SK-N-SH (cell line): ENCODE data around the gene CLEC16A. TPM values are rescaled to one million over a fixed set of nuclear protein-coding genes. Genes with fewer than 3 reads are reported as not detected.

ENCODE experiments used
- CTCF ChIA-PET: fragments of 300-600, 350-600 bp; formaldehyde crosslinking; extraction: SDS; loops from one replicate; lab custom pipeline; 2021; lab: Yijun Ruan, JAX
- POLR2A ChIA-PET: fragments of 350-600 bp; sonication (Branson Sonifier 250); formaldehyde crosslinking; extraction: SDS; loops from one replicate; lab custom pipeline; 2020; ENCODE audit warnings: antibody characterized with exemption, inconsistent platforms; lab: Yijun Ruan, JAX
- DNase-seq: peaks from one replicate; pipeline ENCODE4 v3.0.0; 2012
- H2AFZ ChIP-seq: fragments of 200-600 bp; sonication (generic); 2 replicates; pipeline ENCODE4 v1.8.1; 2016; ENCODE audit warnings: antibody characterized with exemption, mild to moderate bottlenecking, low read depth
- H3F3A ChIP-seq: fragments of 200-600 bp; sonication (generic); replicated peaks from 2 replicates; pipeline ENCODE3; 2016; ENCODE audit warnings: antibody characterized with exemption, mild to moderate bottlenecking; ENCODE audit not compliant: insufficient read depth
- H3K27ac ChIP-seq, 2 experiments: fragments of 200-500 bp in 1 of 2; fragments of 200-600 bp in 1 of 2; sonication (Bioruptor generic) in 1 of 2; sonication (generic), shearing (Covaris generic) in 1 of 2; 2 replicates each; pipeline versions ENCODE4 v1.5.1 to v1.6.1; 2014 to 2016; ENCODE audit warnings: low read depth in 2 of 2, inconsistent platforms in 1 of 2, low read length in 1 of 2, mild to moderate bottlenecking in 1 of 2, mixed read lengths in 1 of 2
- H3K27me3 ChIP-seq: fragments of 200-600 bp; sonication (generic), shearing (Covaris generic); 2 replicates; pipeline ENCODE4 v1.6.1; 2016; ENCODE audit warnings: mixed run types; ENCODE audit not compliant: insufficient read depth
- H3K36me3 ChIP-seq, 2 experiments: fragments of 200-500 bp in 1 of 2; fragments of 200-600 bp in 1 of 2; sonication (Bioruptor generic) in 1 of 2; sonication (generic) in 1 of 2; replicated peaks in 1 of 2; 2 replicates each; pipeline versions ENCODE3 to v1.5.1; 2014 to 2016; ENCODE audit warnings: low read length in 1 of 2, mild to moderate bottlenecking in 1 of 2; ENCODE audit not compliant: insufficient read depth in 2 of 2, control insufficient read depth in 1 of 2
- H3K4me1 ChIP-seq, 2 experiments: fragments of 200-500 bp in 1 of 2; fragments of 200-600 bp in 1 of 2; sonication (Bioruptor generic) in 1 of 2; sonication (generic), shearing (Covaris generic) in 1 of 2; 2 replicates each; pipeline versions ENCODE4 v1.5.1 to v1.6.1; 2014 to 2016; ENCODE audit warnings: low read depth in 1 of 2, low read length in 1 of 2, mixed run types in 1 of 2; ENCODE audit not compliant: insufficient read depth in 2 of 2, control insufficient read depth in 1 of 2
- H3K4me2 ChIP-seq: fragments of 200-600 bp; sonication (generic), shearing (Covaris generic); 2 replicates; pipeline ENCODE4 v1.6.1; 2017; ENCODE audit warnings: mixed run types
- H3K4me3 ChIP-seq, 2 experiments: fragments of 200-500 bp in 1 of 2; fragments of 200-600 bp in 1 of 2; sonication (Bioruptor generic) in 1 of 2; sonication (generic), shearing (Covaris generic) in 1 of 2; 2 replicates each; pipeline versions ENCODE4 v1.5.1 to v1.8.1; 2014 to 2016; ENCODE audit warnings: low read depth in 2 of 2, inconsistent platforms in 1 of 2, low read length in 1 of 2, mild to moderate bottlenecking in 1 of 2, mixed read lengths in 1 of 2, moderate library complexity in 1 of 2
- H3K79me2 ChIP-seq: fragments of 200-600 bp; sonication (generic); 2 replicates; pipeline ENCODE4 v1.8.1; 2017; ENCODE audit warnings: mild to moderate bottlenecking; ENCODE audit not compliant: insufficient read depth
- H3K9ac ChIP-seq: fragments of 200-600 bp; sonication (generic); 2 replicates; pipeline ENCODE4 v1.6.1; 2017; ENCODE audit warnings: mixed run types
- H3K9me2 ChIP-seq: fragments of 200-600 bp; sonication (generic); 2 replicates; pipeline ENCODE4 v1.6.1; 2017; ENCODE audit warnings: mixed run types
- H3K9me3 ChIP-seq: fragments of 200-600 bp; sonication (generic); 2 replicates; pipeline ENCODE4 v1.6.1; 2017; ENCODE audit warnings: mixed run types, mild to moderate bottlenecking, moderate library complexity
- H4K20me1 ChIP-seq: fragments of 200-600 bp; sonication (generic); 2 replicates; pipeline ENCODE4 v1.6.1; 2017; ENCODE audit warnings: mild to moderate bottlenecking, mixed run types; ENCODE audit not compliant: insufficient read depth
- CHD2 ChIP-seq: fragments of 150-350 bp; IDR thresholded peaks from 2 replicates; pipeline ENCODE4 v1.6.1; 2018; ENCODE audit warnings: low read length; ENCODE audit not compliant: partially characterized antibody
- EP300 ChIP-seq, 2 experiments: IDR thresholded peaks; 2 replicates each; pipeline versions ENCODE4 v1.4.0 to v1.6.1; 2012; ENCODE audit warnings: borderline replicate concordance in 1 of 2, low read depth in 1 of 2, low read length in 1 of 2
- EZH2phosphoT487 ChIP-seq: fragments of 200-600 bp; sonication (generic); IDR thresholded peaks from 2 replicates; pipeline ENCODE4 v1.6.1; 2017; ENCODE audit warnings: low read depth, mixed run types, mild to moderate bottlenecking, antibody characterized with exemption, moderate library complexity, borderline replicate concordance
- FOSL2 ChIP-seq: IDR thresholded peaks from 2 replicates; pipeline ENCODE4 v1.4.0; 2012; ENCODE audit warnings: low read depth, mild to moderate bottlenecking, moderate library complexity, borderline replicate concordance
- GABPA ChIP-seq: IDR thresholded peaks from 2 replicates; pipeline ENCODE4 v1.4.0; 2012; ENCODE audit warnings: low read depth, mild to moderate bottlenecking
- JUND ChIP-seq: IDR thresholded peaks from 2 replicates; pipeline ENCODE4 v1.4.0; 2012
- NFIC ChIP-seq: IDR thresholded peaks from 2 replicates; pipeline ENCODE4 v1.4.0; 2012; ENCODE audit warnings: borderline replicate concordance
- NRF1 ChIP-seq: IDR thresholded peaks from 2 replicates; pipeline ENCODE4 v1.6.1; 2012; ENCODE audit warnings: low read depth, mild to moderate bottlenecking, low read length
- RXRA ChIP-seq: IDR thresholded peaks from 2 replicates; pipeline ENCODE4 v1.4.0; 2012; ENCODE audit warnings: low read depth, mild to moderate bottlenecking, borderline replicate concordance
- TCF12 ChIP-seq: IDR thresholded peaks from 2 replicates; pipeline ENCODE4 v1.4.0; 2012
- WGBS: methylation state at CpG from one replicate; pipeline ENCODE4 v1.1.6; 2017; ENCODE audit warnings: low lambda C conversion rate; 5-methylcytosine and 5-hydroxymethylcytosine counted together
- polyA plus RNA-seq, 3 experiments: library from polyadenylated mRNA; depleted of rRNA; stranded (reverse); fragments of >200 nt; gene quantifications; 2 replicates each; pipeline ENCODE4 v1.2.3, GENCODE V29; 2012
- TF ChIP-seq, protein P1 (sequence below): IDR thresholded peaks from 2 replicates; pipeline ENCODE4 v1.4.0; 2012; ENCODE audit warnings: low read depth, borderline replicate concordance
- TF ChIP-seq, protein P2 (sequence below): fragments of 150-350 bp; IDR thresholded peaks from 2 replicates; pipeline ENCODE4 v1.6.1; 2017; ENCODE audit warnings: antibody characterized with exemption, low read length, low read depth, borderline replicate concordance
- TF ChIP-seq, protein P3 (sequence below): IDR thresholded peaks from 2 replicates; pipeline ENCODE4 v1.4.0; 2012; ENCODE audit warnings: low read depth
- TF ChIP-seq, protein P4 (sequence below): IDR thresholded peaks from 2 replicates; pipeline ENCODE4; 2012
- TF ChIP-seq, protein P5 (sequence below): IDR thresholded peaks from 2 replicates; pipeline ENCODE4 v1.6.1; 2012; ENCODE audit warnings: mild to moderate bottlenecking, low read depth, low read length, moderate library complexity

Gene CLEC16A
- polyA plus RNA-seq, 1 of the 3 experiments (the other 2 are of a cell fraction) = 13.7 TPM

DNA sequence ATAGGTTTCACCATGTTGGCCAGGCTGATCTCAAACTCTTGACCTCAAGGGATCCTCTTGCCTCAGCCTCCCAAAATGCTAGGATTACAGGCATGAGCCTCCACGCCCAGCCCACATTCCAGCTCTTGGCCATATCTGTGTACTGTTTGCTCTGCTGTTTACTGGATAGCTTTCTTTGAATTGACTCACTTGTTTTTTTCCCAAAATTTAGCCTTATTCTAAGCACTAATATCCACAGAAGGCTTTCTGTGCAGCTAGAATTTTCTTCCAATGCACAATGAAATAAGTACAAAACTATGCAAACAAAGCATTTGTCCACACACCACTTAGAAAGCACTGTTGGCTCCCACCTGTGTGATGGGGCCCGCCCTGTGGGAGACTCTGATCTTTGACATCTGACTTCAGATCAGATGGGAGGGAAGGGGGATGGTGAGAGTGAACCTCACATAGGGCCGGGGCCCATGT, 72.2 kb downstream of the CLEC16A start:
- H3K36me3 ChIP-seq = peaks cover 4 to 8% of the 10 kb centered on the region in 2 experiments
- H3F3A ChIP-seq = no peaks in the 10 kb centered on the region
- TF ChIP-seq, protein P1, sequence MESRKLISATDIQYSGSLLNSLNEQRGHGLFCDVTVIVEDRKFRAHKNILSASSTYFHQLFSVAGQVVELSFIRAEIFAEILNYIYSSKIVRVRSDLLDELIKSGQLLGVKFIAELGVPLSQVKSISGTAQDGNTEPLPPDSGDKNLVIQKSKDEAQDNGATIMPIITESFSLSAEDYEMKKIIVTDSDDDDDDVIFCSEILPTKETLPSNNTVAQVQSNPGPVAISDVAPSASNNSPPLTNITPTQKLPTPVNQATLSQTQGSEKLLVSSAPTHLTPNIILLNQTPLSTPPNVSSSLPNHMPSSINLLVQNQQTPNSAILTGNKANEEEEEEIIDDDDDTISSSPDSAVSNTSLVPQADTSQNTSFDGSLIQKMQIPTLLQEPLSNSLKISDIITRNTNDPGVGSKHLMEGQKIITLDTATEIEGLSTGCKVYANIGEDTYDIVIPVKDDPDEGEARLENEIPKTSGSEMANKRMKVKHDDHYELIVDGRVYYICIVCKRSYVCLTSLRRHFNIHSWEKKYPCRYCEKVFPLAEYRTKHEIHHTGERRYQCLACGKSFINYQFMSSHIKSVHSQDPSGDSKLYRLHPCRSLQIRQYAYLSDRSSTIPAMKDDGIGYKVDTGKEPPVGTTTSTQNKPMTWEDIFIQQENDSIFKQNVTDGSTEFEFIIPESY = no peak
- TF ChIP-seq, protein P2, sequence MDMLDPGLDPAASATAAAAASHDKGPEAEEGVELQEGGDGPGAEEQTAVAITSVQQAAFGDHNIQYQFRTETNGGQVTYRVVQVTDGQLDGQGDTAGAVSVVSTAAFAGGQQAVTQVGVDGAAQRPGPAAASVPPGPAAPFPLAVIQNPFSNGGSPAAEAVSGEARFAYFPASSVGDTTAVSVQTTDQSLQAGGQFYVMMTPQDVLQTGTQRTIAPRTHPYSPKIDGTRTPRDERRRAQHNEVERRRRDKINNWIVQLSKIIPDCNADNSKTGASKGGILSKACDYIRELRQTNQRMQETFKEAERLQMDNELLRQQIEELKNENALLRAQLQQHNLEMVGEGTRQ = no peak
- TF ChIP-seq, protein P3, sequence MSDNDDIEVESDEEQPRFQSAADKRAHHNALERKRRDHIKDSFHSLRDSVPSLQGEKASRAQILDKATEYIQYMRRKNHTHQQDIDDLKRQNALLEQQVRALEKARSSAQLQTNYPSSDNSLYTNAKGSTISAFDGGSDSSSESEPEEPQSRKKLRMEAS = no peak
- no peak for TF ChIP-seq NRF1
- ChIA-PET CTCF (interaction anchor here (1.0 to 1.4 kb wide), 2 partner anchors 11 to 240 kb away, joined by 3 read pairs; partner anchors contain the start of gene SOCS1), POLR2A (no interaction called here)
- H3K9ac ChIP-seq = no peak overlapping the region
- no peak overlapping the region for H2AFZ ChIP-seq
- H4K20me1 ChIP-seq = no peaks in the 10 kb centered on the region
- no peaks in the 10 kb centered on the region for H3K27me3 ChIP-seq
- DNase-seq = no peak
- peaks cover 13 to 15% of the 10 kb centered on the region in 2 experiments; a peak in 2 of 4 replicates for H3K4me1 ChIP-seq
- peak overlapping the region in 1 of 2 experiments; percentile 42; a peak in 1 of 4 replicates for H3K27ac ChIP-seq
- H3K4me2 ChIP-seq = 0 out of 2 replicates have a peak overlapping the region, but pooled peaks have one; percentile 36
- no peaks in the 10 kb centered on the region for H3K79me2 ChIP-seq
- H3K4me3 ChIP-seq = no peak overlapping the region
- H3K9me2 ChIP-seq = no peaks in the 10 kb centered on the region
- H3K9me3 ChIP-seq = no peaks in the 10 kb centered on the region
- 74% methylated on average over 3 of the region's 3 CpGs for WGBS

DNA sequence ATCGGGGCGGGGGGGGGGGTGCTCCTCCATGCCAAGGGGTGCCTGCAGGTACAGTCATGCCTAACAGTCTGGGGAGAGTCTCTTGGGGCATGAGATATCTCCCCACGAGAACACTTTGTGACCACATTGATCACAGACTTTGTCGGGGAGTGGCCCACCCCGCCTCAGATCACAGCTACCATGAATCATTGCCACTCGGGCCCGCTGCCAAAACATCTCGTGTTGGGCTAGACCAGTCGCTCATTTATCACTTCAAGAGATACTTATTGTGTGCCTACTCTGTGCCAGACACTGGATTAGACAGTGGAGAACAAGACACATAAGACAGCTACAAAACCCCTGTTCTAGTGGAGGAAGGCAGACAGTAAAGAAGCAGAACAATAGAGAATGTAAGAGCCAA, 72.6 kb downstream of the CLEC16A start:
- Histone ChIP-seq H3K27ac (peak overlapping the region in 1 of 2 experiments; percentile 42; a peak in 1 of 4 replicates), H3K9me2 (no peaks in the 10 kb centered on the region), H3F3A (no peaks in the 10 kb centered on the region), H2AFZ (no peak overlapping the region), H3K4me1 (peaks cover 13 to 16% of the 10 kb centered on the region in 2 experiments; a peak in 2 of 4 replicates), H4K20me1 (no peaks in the 10 kb centered on the region), H3K9me3 (no peaks in the 10 kb centered on the region), H3K4me3 (no peak overlapping the region), H3K36me3 (peaks cover 4 to 8% of the 10 kb centered on the region in 2 experiments), H3K9ac (no peak overlapping the region), H3K27me3 (no peaks in the 10 kb centered on the region), H3K79me2 (no peaks in the 10 kb centered on the region), H3K4me2 (0 out of 2 replicates have a peak overlapping the region, but pooled peaks have one; percentile 36)
- CTCF ChIA-PET = interaction anchor here (1.0 kb wide), 1 partner anchor 239 kb away, joined by 3 read pairs; the partner anchor contains the start of gene SOCS1
- POLR2A ChIA-PET = no interaction called here
- DNase-seq = no peak
- WGBS = 32% methylated on average over 5 of the region's 9 CpGs
- TF ChIP-seq RXRA (no peak), EP300 (IDR thresholded peaks at IDR 0.05; ENCODE audit: borderline replicate concordance in 1 of 2, low read depth in 1 of 2, low read length in 1 of 2) (peak in 1 of 2 experiments; percentile 47; a peak in 1 of 4 replicates), GABPA (no peak), CHD2 (no peak), NFIC (peak; percentile 88), EZH2phosphoT487 (no peak), FOSL2 (peak; percentile 54; the same call in 1 of the 2 replicates), JUND (peak; percentile 56), TCF12 (peak; percentile 48)
- TF ChIP-seq, protein P3 = 0 out of 2 replicates have a peak, but pooled peaks have one; percentile 33
- TF ChIP-seq, protein P2 = no peak
- TF ChIP-seq, protein P4, sequence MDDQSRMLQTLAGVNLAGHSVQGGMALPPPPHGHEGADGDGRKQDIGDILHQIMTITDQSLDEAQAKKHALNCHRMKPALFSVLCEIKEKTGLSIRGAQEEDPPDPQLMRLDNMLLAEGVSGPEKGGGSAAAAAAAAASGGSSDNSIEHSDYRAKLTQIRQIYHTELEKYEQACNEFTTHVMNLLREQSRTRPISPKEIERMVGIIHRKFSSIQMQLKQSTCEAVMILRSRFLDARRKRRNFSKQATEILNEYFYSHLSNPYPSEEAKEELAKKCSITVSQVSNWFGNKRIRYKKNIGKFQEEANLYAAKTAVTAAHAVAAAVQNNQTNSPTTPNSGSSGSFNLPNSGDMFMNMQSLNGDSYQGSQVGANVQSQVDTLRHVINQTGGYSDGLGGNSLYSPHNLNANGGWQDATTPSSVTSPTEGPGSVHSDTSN = peak; percentile 86
- TF ChIP-seq, protein P5, sequence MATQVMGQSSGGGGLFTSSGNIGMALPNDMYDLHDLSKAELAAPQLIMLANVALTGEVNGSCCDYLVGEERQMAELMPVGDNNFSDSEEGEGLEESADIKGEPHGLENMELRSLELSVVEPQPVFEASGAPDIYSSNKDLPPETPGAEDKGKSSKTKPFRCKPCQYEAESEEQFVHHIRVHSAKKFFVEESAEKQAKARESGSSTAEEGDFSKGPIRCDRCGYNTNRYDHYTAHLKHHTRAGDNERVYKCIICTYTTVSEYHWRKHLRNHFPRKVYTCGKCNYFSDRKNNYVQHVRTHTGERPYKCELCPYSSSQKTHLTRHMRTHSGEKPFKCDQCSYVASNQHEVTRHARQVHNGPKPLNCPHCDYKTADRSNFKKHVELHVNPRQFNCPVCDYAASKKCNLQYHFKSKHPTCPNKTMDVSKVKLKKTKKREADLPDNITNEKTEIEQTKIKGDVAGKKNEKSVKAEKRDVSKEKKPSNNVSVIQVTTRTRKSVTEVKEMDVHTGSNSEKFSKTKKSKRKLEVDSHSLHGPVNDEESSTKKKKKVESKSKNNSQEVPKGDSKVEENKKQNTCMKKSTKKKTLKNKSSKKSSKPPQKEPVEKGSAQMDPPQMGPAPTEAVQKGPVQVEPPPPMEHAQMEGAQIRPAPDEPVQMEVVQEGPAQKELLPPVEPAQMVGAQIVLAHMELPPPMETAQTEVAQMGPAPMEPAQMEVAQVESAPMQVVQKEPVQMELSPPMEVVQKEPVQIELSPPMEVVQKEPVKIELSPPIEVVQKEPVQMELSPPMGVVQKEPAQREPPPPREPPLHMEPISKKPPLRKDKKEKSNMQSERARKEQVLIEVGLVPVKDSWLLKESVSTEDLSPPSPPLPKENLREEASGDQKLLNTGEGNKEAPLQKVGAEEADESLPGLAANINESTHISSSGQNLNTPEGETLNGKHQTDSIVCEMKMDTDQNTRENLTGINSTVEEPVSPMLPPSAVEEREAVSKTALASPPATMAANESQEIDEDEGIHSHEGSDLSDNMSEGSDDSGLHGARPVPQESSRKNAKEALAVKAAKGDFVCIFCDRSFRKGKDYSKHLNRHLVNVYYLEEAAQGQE = no peak
